Amniotic stem cell (primary cell): ENCODE results near the gene RADIL.
A peak's percentile ranks its signal among the peaks of the same experiment; 100 is the strongest.

Experiments
- DNase-seq: peaks from one replicate; lab custom pipeline; 2025; lab: John Stamatoyannopoulos, UW

RADIL gene

DNA sequence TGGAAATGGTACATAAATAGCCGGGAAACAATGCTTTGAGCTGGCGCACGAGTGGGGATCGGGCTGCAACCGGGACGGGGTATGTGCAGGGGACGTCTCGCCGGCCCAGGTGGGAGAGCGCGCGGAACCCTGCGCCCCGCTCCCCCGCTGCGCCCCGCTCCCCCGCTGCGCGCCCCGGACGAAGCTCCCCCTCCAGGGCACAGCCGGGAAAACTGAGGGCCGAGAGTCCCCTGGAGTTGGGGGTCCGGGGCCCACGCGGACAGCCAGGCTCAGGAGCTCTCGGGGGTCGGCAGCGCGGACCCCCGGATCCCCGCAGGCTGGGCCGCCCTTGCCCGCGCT, 514 bp downstream of the RADIL start:
- DNase-seq: no peak

DNA sequence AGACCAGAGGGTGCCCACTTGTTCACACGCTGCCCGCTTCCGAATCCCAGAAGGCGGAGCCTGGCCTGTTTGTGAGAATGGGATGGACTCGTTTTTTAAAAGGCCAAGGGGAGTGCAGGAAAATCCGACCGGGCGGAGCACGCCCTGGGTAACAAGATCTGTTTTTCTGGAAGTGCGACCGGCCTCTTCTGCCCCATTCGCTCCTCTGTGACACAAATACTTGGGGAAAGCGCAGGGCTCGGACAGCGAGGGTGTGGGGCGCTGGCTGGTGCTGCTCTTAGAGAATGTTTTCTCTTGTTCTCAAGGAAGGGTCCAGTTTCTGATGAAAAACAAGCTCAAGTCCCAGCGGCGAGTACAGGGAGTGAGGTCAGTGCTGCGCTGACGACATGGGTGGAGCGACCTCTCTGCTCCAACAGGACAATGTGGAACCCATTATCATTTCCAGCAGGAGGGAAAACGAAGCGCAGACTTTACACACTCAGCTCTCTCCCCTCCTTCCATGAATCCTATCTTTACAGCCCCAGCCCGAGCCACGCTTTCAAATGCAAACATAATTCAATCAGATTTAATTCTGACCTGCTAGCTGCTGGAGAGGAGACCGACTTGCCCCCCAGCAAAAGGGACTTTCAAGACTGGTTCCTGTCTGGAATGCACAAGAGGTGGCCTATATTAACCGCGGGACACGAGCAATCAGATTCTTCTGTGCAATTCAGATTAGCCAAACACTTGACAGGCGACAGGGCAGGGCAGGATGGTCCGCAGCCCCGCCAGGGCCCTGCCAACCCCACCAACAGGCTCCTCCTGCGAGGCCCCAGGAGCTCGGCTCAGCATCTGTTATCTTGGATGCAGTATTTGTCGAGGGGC, 1.1 kb downstream of the RADIL start:
- DNase-seq: peak; percentile 34

DNA sequence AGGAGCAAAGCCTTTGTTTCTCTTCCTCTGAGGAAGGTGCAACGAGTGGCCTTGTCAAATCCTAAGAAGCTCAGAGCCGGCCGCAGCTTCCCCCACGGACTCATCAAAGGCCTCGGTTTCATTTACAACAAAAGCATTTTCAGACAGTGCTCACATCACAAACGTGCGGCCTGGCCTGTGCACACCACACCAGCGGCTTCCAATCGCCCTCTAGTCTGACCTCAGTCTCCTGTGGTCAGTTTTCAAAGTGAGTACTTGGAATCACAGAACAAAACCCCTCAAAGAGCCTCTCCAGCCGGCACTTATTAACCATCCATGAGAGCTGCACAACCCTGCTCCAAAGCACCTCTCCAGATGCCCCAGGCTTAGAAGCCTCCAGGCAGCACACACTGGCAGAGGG, 3.3 kb downstream of the RADIL start:
- DNase-seq: no peak

DNA sequence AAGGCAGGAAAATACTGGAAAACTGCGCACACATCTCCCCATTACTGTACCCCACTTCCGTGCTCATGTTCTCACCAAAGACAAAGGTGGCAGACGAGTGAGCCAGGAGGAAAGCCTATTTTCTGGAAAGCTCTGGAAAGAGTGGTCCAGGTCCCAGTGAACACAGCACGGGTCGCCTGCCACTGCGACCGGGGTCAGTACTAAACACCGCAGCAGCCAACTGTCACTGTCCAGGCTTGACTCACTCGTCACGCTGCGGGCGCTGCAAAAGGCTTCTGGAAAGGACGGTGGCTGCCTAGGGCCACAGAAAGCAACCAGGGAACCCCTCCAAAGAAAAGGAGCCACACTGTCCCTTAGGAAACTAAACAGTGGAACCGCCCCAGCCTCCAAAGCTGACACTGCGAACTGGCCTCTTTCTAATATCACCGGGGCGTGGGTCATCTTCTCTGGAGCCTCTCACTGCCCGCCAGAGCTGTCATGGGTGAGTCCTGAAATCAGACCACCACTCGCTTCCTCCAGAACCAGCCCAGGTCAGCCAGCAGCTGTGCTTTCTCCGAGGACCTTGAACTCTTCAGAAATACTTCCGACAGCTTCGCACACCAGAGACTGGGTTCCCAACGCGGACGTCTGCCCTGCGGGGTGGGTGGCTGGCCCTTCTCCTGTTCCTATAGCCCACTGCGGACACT, 4.0 kb downstream of the RADIL start:
- DNase-seq: no peak

DNA sequence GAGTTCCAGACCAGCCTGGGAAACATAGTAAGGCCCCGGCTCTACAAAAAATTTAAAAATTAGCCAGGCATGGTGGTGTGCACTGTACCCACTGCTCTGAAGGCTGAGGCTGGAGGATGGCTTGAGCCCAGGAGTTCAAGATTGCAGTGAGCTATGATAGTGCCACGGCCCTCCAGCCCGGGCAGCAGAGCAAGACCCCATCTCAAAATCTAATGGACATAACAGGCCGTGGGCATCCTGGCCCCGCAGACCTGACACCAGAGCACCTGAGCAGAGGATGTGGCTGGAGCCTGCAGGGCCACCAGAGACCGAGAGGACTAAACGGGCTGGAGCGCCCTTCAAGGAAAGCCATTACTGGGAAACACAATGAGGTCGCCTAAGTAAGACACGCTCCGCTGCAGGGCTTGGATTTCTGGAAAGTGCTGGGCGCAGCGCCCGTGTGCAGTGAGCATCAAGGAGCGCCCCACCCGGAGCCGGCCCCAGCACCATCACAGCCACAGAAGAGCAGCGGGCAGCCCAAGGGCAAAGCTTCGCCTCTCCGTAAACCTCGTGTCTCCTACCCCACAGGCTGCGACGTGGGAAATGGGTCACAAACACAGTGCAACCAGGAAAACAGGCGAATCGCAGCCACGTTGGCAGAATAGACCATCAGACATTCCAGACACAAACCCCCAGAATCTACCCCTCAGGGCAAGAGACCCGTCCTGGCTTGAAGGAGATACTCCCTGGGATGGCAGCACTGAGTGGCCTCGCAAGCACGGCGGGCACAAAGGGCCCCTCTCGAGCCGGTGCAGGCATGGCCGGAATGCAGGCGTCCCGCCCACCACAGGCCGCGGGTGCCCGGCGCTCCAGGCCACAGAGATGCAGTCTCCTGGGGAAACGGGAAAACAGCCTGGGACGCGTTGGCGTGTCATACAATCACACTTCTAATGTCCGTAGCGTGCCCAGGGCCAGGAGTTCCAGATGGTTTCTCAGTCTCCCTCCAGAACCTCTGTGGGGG, 4.9 kb downstream of the RADIL start:
- DNase-seq: no peak

DNA sequence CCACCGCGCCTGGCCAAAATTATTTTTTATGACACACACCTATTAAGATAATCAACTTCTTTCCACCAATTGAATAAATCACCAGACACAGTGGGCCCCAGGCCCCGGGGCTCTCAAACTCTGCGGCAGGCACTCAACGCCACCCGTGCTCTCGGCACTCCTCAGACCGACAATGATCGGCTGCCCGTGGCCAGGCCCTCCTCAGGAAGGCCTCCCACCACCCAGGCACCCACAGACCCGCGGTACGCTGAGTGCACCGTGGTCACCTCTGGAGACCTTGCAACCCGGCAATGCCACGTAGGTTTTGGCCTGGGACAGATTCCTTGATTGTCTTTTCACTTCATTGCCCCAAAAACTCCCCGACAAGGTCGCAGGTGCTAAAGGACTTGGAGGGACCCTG, 6.9 kb downstream of the RADIL start:
- no peak for DNase-seq

DNA sequence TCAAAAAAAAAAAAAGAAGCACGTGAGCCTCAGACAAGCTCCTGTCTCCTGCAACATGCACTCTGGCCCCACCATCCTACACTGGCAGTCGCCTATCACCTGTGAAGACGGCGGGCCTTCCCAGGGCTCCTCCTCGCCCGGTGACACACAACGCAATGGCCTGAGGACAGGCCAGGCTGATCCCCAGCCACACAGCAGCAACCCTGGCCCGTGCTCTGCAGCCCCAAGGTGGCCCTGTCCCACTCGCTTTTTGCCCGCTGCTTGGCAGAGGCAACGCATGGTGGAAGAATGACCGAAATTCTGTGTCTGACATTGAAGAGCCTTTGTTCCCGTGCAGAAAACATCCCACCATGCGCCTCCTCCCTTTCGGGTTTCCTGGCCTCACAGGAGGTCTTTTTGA, 8.1 kb downstream of the RADIL start:
- no peak for DNase-seq

DNA sequence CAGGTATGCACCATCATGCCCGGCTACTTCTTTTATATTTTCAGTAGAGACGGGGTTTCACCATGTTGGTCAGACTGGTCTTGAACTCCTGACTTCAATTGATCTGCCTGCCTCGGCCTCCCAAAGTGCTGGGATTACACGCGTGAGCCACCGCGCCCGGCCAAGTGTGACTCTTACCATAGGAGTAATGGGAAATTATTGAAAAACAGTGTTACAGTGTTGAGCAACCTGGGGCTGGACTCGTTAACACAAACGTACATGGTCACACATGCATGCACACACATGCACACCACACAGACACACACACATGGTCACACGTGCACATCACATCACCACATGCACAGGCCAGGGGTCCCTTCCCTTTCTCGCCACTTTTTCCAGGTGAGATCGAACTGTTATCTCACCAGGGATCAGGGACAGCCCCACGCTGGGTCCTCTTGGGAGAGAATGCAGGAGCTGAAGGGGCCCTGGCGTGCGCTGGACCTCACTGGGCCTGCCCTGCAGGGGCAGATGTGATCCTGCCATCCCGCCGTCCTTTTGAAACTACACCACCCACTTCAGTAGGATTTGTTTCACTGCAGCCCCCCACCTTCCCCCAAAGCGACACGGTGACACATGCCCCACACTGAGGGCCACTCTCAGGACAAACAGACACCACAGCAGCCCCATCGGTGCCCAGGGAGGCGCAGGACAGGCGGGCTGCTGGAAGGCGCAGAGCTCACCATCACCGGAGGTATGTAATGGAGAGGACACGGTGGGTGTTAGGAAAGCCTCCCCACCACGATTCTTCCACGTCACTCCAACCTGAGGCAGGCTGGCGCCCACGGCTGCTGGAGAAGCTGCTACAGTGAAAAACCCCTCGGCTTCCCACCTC, 10.2 kb downstream of the RADIL start:
- DNase-seq: no peak

DNA sequence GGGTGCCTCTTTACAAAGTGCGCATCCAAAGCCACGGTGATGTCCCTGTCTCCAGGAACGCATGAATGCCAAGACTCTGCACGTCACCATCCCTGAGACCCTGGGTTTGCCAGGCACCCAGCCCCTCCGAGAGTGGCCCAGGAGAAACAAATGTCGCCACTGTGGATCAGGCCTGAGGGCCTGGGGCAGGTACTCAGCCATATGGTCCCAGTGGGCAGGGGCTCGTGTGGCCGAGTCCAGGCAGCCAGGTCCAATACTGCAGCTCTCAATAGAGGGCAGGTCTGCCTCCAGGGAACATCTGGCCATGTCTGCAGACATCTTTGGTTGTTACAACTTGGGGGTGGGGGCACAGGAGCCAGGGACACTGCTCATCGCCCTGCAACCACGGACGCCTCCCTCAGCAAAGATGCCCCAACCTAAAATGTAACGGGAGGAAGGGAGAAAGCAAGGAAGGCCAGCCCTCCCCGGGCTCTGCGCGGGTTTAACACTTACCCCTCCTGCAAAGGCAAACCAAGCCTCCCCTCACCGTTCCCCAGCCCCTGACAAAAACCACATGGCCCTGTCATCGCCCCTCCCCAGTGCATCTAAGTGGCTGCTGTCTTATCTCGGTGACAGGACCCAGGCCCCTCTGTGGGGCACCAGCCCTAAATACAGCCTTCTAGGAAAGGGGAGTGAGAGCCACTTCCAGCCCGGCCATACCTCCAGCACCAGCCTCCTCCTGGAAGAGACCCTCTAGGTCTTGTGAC, 11.4 kb downstream of the RADIL start:
- no peak for DNase-seq

DNA sequence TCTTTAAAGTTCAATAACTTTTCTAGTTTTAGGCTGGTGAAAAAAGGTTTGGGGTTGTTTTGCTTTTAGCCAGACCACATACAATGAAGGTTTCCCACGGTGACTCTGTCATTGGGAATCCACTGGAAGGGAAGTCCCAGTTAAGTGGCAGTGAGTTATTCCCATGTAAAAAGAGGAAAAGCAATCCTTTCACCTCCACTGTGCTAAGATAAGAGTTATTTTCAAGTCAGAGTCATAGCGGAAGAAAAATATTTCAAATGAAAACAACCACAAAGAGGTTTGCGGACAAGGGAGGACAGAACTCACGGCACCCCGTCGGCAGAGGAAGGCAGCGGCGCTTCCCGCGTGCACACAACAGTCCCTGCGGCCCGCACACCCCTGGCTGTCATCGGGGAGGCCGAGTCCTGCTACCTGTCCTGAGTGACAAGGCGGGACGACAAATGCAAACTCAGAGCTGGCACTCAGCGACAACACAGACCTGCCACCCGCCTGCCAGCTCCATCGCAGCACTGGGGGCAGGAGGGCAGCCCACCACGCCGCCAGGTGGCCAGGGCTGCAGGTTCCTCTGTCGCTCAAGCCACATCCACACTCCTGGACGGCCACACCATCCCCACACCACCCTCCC, 12.3 kb downstream of the RADIL start:
- DNase-seq: no peak

DNA sequence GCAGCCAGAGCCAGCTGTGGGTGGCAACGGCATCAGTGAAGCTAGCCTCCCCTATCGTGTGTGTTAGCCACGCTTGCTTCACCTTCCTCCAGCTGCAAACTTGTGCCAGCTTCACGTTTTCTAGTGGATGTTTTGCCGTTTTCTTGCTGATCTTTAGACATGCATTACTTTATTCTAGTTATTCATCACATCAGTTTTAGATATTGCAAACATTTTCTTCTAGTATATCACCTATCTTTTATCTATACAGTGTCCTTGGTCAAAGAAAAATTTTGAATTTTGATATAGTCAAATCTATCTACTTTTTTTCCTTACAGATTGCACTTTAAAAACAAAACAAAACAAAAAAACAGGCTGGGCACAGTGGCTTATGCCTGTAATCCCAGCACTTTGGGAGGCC, 15.0 kb downstream of the RADIL start:
- no peak for DNase-seq

DNA sequence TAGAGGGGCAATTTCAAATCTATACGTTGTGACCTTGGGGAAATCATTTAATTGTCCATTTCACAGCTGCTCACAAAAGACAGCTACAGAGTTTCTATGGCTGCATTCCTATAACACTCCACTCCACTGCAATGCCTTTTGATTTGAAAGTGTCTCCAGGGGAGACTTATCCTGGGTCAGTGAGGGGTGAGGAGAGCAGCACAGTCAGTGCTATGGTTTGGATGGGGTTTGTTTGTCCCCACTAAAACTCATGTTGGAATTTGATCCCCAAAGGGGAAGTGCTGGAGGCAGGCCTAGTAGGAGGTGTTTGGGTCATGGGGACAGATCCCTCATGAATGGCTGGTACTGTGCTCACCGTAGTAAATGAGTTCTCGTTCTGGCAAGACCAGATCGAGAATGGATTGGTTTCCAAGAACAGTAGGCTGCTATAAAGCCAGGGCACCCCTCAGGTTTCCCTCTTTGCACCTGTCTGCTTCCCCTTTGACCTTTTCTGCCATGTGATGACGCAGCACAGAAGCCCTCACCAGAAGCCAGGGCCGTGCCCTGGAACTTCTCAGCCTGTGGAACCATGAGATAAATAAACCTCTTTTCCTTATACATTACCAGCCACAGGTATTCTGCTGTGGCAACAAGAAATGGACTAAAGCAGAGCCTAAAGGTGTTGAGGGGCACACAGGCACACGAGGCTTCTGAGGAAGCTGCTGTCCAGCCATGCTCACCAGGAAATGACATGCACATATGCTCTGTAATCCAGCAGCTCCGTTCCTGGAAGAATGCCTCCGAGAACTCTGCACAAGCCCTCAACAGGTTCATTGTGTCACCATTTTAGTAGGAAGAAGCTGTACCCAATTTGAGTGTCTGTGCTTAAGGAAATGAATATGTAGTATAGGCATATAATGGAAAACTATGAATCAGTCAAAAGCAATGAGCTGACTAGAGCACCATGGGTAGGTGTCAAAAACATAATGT, 16.7 kb downstream of the RADIL start:
- no peak for DNase-seq

DNA sequence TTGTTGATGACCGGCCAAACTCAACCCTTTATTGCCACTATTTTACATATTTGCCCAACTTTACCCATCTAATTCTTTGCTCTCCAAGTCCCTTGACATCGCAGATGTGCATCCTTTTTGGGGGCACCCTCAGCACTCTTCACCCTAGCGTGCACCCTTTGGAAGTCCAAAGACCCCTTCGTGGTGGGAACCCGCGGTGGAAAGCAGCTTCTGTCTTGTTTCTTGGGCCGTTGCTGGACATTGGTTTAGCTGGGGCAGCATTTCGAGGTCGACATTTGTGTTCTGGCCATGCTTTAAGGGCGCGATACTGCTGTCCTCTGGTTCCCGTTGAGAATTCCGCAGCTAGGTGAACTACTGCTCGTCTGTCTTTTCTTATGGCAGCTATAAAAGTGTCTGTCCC, 21.4 kb downstream of the RADIL start:
- DNase-seq: no peak

DNA sequence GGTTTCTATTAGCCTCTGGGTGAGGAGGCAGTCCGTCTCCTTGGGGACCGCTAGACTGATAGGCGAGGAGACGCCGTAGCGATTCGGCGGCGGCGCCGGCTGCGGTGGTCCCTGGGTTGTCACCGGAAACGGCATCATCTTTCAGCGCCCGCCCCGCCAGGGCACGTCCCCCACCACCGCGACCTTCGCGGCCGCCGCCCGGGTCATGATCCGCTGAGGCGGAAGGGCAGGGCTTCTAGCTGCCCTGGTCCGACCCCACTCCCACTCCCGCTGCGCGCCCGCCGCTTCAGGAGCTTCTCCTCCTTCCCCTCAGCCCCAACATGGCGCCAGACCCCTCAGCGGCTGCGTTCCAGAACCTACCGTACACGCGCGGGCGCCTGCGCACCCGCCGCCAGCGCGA, 21.8 kb downstream of the RADIL start, which contains the start of gene PAPOLB:
Gene PAPOLB (minus strand): TSS at position 358 of the 400 bp plus-strand sequence. CDS start 220 bp downstream, at position 138.
- no peak for DNase-seq

DNA sequence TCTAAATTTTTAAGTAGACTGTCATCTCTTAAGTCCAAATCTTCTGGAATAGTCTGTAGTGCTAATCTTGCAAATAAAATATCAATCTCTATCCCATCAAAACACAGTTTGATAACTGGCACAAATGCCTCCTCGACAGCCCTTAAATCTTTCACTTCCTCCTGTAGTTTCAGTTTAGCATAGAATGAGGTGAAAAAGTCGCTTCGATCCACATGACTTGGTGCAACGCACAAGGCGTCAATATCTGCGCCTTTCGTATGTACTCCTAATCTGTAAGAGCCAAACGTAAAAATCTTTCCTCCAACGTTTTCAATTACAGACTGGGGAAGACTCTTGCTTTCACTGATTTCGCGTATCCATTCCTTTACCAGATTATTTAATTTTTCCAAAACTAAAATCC, 22.3 kb downstream of the RADIL start:
- no peak for DNase-seq

DNA sequence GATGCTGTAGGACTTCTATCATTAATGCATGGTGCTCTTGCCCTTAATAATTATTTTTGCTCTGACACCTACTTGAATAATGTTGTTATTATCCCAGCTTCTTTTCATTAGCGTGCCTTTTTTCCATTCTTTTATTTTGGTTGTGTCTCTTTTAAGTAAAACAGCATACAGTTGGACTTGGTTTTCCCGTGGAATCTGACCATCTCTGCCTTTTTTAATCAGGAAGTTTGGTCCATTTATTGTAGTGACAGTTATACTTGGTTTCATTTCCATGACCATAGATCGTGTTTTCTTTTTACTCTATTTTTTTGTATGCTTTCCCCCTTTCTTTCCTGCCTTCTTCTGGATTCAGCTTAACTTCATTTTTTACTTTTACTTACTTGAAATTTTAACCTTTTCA, 26.3 kb downstream of the RADIL start:
- no peak for DNase-seq

DNA sequence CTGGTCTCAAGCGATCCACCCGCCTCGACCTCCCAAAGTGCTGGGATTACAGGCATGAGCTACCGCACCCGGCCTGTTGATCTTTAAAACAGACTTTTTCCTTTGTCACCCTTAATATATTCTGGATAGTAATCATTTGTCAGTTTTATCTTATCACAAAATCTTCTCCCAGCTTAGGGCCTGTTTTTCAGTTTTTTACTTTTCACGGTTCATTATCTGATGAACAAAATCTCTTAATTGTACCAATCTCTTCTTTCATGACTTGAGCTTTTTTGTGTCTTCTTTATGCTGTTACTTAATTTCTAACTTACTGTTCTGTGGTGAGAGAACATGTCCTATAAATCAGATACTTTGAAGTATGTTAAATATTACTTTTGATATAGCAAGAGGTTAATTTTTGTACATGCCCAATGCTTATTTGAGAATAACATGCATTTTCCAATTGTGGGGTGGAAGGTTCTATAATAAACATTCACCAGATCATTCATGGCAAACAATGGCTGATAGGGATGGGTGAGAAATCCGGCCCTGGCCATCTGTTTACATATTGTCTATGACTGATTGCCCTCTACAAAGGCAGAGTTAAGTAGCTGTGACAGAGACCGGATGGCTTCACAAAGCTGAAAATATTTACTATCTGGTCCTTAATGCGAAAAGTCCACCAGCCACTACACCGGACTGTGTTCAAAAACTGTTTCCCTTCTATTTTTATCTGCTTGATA, 27.0 kb downstream of the RADIL start:
- no peak for DNase-seq

DNA sequence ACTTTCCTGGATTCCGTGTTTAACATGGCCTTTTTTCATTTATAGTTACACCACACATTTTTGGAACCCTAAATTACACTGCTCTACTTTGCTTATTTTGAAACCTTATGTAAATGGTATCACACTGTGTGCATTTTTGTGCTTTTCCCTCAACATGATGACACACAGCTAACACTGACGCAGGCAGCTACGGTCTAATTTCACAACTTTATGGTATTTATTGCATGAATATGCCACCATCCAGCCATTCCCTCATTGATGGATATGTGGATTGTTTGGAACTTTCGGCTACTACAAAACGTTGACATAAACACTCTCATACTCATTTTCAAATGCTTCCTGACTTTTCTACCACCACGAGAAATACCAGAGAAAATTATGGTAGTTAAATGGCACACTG, 28.6 kb downstream of the RADIL start:
- DNase-seq: no peak
